Measurements from ENCODE around the gene MYO1E. TPM values are rescaled to one million over a fixed set of nuclear protein-coding genes. Genes with fewer than 3 reads are reported as not detected.

Gene MYO1E
- polyA plus RNA-seq, 1 experiment: 34.0 TPM

GRCh38 chr15:59311195-59311594 lies 61.5 kb downstream of the MYO1E start:
- DNase-seq (ENCODE audit: low read depth): no peak
- H3K27me3 ChIP-seq (ENCODE audit: control insufficient read depth, insufficient read depth, low read length): no peaks in the 10 kb centered on the region
- POLR2A ChIA-PET: no interaction called here
- H3K36me3 ChIP-seq (ENCODE audit: control insufficient read depth, insufficient read depth, low read length): no peaks in the 10 kb centered on the region; the same call in 1 of the 2 replicates
- H3K4me3 ChIP-seq (ENCODE audit: low read depth, low read length): no peak overlapping the region
- CTCF ChIA-PET: interaction anchor here (0.5 kb wide), 1 partner anchor 24 kb away, joined by 4 read pairs; no protein-coding TSS in a partner anchor
- no peak for TF ChIP-seq CTCF (IDR thresholded peaks at IDR 0.05; ENCODE audit: insufficient read depth, low read depth, low read length)

GRCh38 chr15:59309405-59309804 lies 63.3 kb downstream of the MYO1E start:
- TF ChIP-seq CTCF (IDR thresholded peaks at IDR 0.05; ENCODE audit: insufficient read depth, low read depth, low read length): no peak
- ChIA-PET CTCF (interaction anchor here (1.4 kb wide), 1 partner anchor 62 kb away, joined by 3 read pairs; no protein-coding TSS in a partner anchor), POLR2A (no interaction called here)
- no peaks in the 10 kb centered on the region for H3K27me3 ChIP-seq (ENCODE audit: control insufficient read depth, insufficient read depth, low read length)
- H3K36me3 ChIP-seq (ENCODE audit: control insufficient read depth, insufficient read depth, low read length): no peaks in the 10 kb centered on the region; the same call in 1 of the 2 replicates
- no peak for DNase-seq (ENCODE audit: low read depth)
- no peak overlapping the region for H3K4me3 ChIP-seq (ENCODE audit: low read depth, low read length)

- ChIA-PET CTCF (no interaction called here), POLR2A (interaction anchor here (0.7 kb wide), 1 partner anchor 116 kb away, joined by 3 read pairs; no protein-coding TSS in a partner anchor)
- no peak for TF ChIP-seq CTCF (IDR thresholded peaks at IDR 0.05; ENCODE audit: insufficient read depth, low read depth, low read length)
Observed at GRCh38 chr15:59307165-59307537, 65.5 kb downstream of the MYO1E start.

GRCh38 chr15:59306520-59307164 lies 66.0 kb downstream of the MYO1E start:
- DNase-seq (ENCODE audit: low read depth): no peak
- ChIA-PET CTCF (interaction anchor here (1.3 to 1.6 kb wide), 2 partner anchors 9 to 11 kb away, joined by 3 to 4 read pairs; no protein-coding TSS in a partner anchor), POLR2A (no interaction called here)
- Histone ChIP-seq H3K36me3 (ENCODE audit: control insufficient read depth, insufficient read depth, low read length) (no peaks in the 10 kb centered on the region; the same call in 1 of the 2 replicates), H3K4me3 (ENCODE audit: low read depth, low read length) (no peak overlapping the region), H3K27me3 (ENCODE audit: control insufficient read depth, insufficient read depth, low read length) (no peaks in the 10 kb centered on the region)
- no peak for TF ChIP-seq CTCF (IDR thresholded peaks at IDR 0.05; ENCODE audit: insufficient read depth, low read depth, low read length)

More at GRCh38 chr15:59307165-59307537, 65.5 kb downstream of the MYO1E start:
- no peaks in the 10 kb centered on the region; the same call in 1 of the 2 replicates for H3K36me3 ChIP-seq (ENCODE audit: control insufficient read depth, insufficient read depth, low read length)
- H3K4me3 ChIP-seq (ENCODE audit: low read depth, low read length): no peak overlapping the region
- H3K27me3 ChIP-seq (ENCODE audit: control insufficient read depth, insufficient read depth, low read length): no peaks in the 10 kb centered on the region
- no peak for DNase-seq (ENCODE audit: low read depth)

GRCh38 chr15:59304807-59305206 lies 67.9 kb downstream of the MYO1E start:
- TF ChIP-seq CTCF (IDR thresholded peaks at IDR 0.05; ENCODE audit: insufficient read depth, low read depth, low read length): no peak
- no peaks in the 10 kb centered on the region for H3K36me3 ChIP-seq (ENCODE audit: control insufficient read depth, insufficient read depth, low read length)
- ChIA-PET POLR2A (no interaction called here), CTCF (interaction anchor here (0.5 to 0.6 kb wide), 2 partner anchors 31 to 325 kb away, joined by 3 read pairs; no protein-coding TSS in a partner anchor)
- no peaks in the 10 kb centered on the region for H3K27me3 ChIP-seq (ENCODE audit: control insufficient read depth, insufficient read depth, low read length)
- no peak for DNase-seq (ENCODE audit: low read depth)
- no peak overlapping the region for H3K4me3 ChIP-seq (ENCODE audit: low read depth, low read length)

Data from BJ (cell line).